NK-92 treated with Interleukin-12 subunit alpha and Interleukin-12 subunit beta, amount 100 ng/mL, for 24 hours (cell line): ENCODE measurements around the gene CYTIP.

Experiments used
- DNase-seq: peaks from one replicate; lab custom pipeline; 2025; lab: John Stamatoyannopoulos, UW

CYTIP gene

GRCh38 chr2:157463002-157463401 lies 19.1 kb upstream of the CYTIP start:
- no peak for DNase-seq

GRCh38 chr2:157460897-157461296 lies 17.0 kb upstream of the CYTIP start:
- DNase-seq, result no peak

- DNase-seq, result no peak
These were observed 16.5 kb upstream of the CYTIP start for GRCh38 chr2:157460384-157460837.

- no peak for DNase-seq
These were observed 15.6 kb upstream of the CYTIP start for GRCh38 chr2:157459486-157459885.

GRCh38 chr2:157447741-157448140 lies 3.9 kb upstream of the CYTIP start:
- no peak for DNase-seq

- no peak for DNase-seq
These were observed 3.1 kb upstream of the CYTIP start for GRCh38 chr2:157447031-157447430.

- DNase-seq, result peak; percentile 37
These were observed 752 bp upstream of the CYTIP start for GRCh38 chr2:157444641-157445040.

GRCh38 chr2:157443090-157443489 lies 799 bp downstream of the CYTIP start:
- DNase-seq, result no peak

- DNase-seq, result no peak
These were observed 1.3 kb downstream of the CYTIP start for GRCh38 chr2:157442636-157443035.

GRCh38 chr2:157442191-157442590 lies 1.7 kb downstream of the CYTIP start:
- DNase-seq, result no peak

GRCh38 chr2:157441072-157441454 lies 2.8 kb downstream of the CYTIP start:
- no peak for DNase-seq

GRCh38 chr2:157440404-157441071 lies 3.4 kb downstream of the CYTIP start:
- DNase-seq, result no peak

GRCh38 chr2:157439824-157440186 lies 4.1 kb downstream of the CYTIP start:
- DNase-seq, result no peak

- no peak for DNase-seq
These were observed 4.7 kb downstream of the CYTIP start for GRCh38 chr2:157438863-157439823.

- DNase-seq, result no peak
These were observed 10.5 kb downstream of the CYTIP start for GRCh38 chr2:157433394-157433793.

- no peak for DNase-seq
These were observed 11.3 kb downstream of the CYTIP start for GRCh38 chr2:157432475-157433106.

- no peak for DNase-seq
These were observed 12.7 kb downstream of the CYTIP start for GRCh38 chr2:157431176-157431575.

- DNase-seq, result no peak
These were observed 15.3 kb downstream of the CYTIP start for GRCh38 chr2:157428500-157429175.

GRCh38 chr2:157427922-157428303 lies 16.0 kb downstream of the CYTIP start:
- no peak for DNase-seq

GRCh38 chr2:157427003-157427921 lies 16.6 kb downstream of the CYTIP start:
- no peak for DNase-seq

GRCh38 chr2:157426477-157426994 lies 17.4 kb downstream of the CYTIP start:
- DNase-seq, result no peak
